Stimulated activated effector memory CD8-positive, alpha-beta T cell treated with anti-CD3 and anti-CD28 coated beads, Interleukin-12 subunit alpha, Interleukin-12 subunit beta, amount 100 ng/mL, for 72 hours (primary cell): Measurements from ENCODE around the gene MTCH2.

Experiments
- ATAC-seq: fragments of 150-1000 bp; cut with Tn5 transposase; 2 replicates; pipeline ENCODE4 v1.10.0; 2021
- DNase-seq, 2 donors: peaks; one replicate each; pipeline ENCODE4 v3.0.0; 2021 to 2022; ENCODE audit warnings: low spot score in 2 of 2
- H3K27ac Mint-ChIP-seq: one replicate; pipeline ENCODE4 v1.8.0; 2022; ENCODE audit warnings: mild to moderate bottlenecking, mixed read lengths
- H3K36me3 Mint-ChIP-seq: one replicate; pipeline ENCODE4 v1.8.0; 2022; ENCODE audit warnings: mild to moderate bottlenecking, mixed read lengths
- H3K4me1 Mint-ChIP-seq: one replicate; pipeline ENCODE4 v1.8.0; 2022; ENCODE audit warnings: mixed read lengths
- H3K4me3 Mint-ChIP-seq: one replicate; pipeline ENCODE4 v1.8.0; 2022; ENCODE audit warnings: mild to moderate bottlenecking, mixed read lengths
- H3K9me3 Mint-ChIP-seq: one replicate; pipeline ENCODE4 v1.8.0; 2022; ENCODE audit warnings: mixed read lengths

MTCH2 gene

GRCh38 chr11:47589584-47589976 is 52.8 kb downstream of the MTCH2 start:
- ATAC-seq (no peak), DNase-seq (no peak)
- H3K27ac Mint-ChIP-seq: no peak overlapping the region
- H3K36me3 Mint-ChIP-seq: peaks cover 11% of the 10 kb centered on the region
- H3K4me1 Mint-ChIP-seq: no peaks in the 10 kb centered on the region
- H3K4me3 Mint-ChIP-seq: no peak overlapping the region
- H3K9me3 Mint-ChIP-seq: no peaks in the 10 kb centered on the region

- DNase-seq (no peak), ATAC-seq (no peak)
- no peak overlapping the region for H3K4me3 Mint-ChIP-seq
- no peaks in the 10 kb centered on the region for H3K9me3 Mint-ChIP-seq
- peaks cover 15% of the 10 kb centered on the region for H3K36me3 Mint-ChIP-seq
- peak overlapping the region; percentile 70 for H3K27ac Mint-ChIP-seq
- no peaks in the 10 kb centered on the region for H3K4me1 Mint-ChIP-seq
These were observed 53.2 kb downstream of the MTCH2 start for GRCh38 chr11:47589118-47589517.

GRCh38 chr11:47587723-47588326 is 54.5 kb downstream of the MTCH2 start:
- DNase-seq (no peak), ATAC-seq (no peak)
- Mint-ChIP-seq H3K4me3 (no peak overlapping the region), H3K9me3 (no peaks in the 10 kb centered on the region), H3K4me1 (peaks cover 7% of the 10 kb centered on the region), H3K36me3 (peaks cover 28% of the 10 kb centered on the region), H3K27ac (peak overlapping the region; percentile 74)

- H3K4me3 Mint-ChIP-seq: no peak overlapping the region
- H3K9me3 Mint-ChIP-seq: no peaks in the 10 kb centered on the region
- peaks cover 7% of the 10 kb centered on the region for H3K4me1 Mint-ChIP-seq
- DNase-seq (no peak), ATAC-seq (no peak)
- peak overlapping the region; percentile 74 for H3K27ac Mint-ChIP-seq
- H3K36me3 Mint-ChIP-seq: peaks cover 35% of the 10 kb centered on the region
These were observed 55.2 kb downstream of the MTCH2 start for GRCh38 chr11:47587039-47587716.

- Mint-ChIP-seq H3K36me3 (peaks cover 44% of the 10 kb centered on the region), H3K9me3 (no peaks in the 10 kb centered on the region), H3K27ac (peak within 1 kb of the TSS; percentile 74), H3K4me1 (peaks cover 7% of the 10 kb centered on the region), H3K4me3 (no peak within 1 kb of the TSS)
- no peak for ATAC-seq
- no peak for DNase-seq
These were observed 56.1 kb downstream of the MTCH2 start, which contains the start of gene FAM180B for GRCh38 chr11:47586098-47586855. Gene FAM180B (plus strand): TSS chr11:47586678. CDS start chr11:47586769, 91 bp downstream.

GRCh38 chr11:47583844-47584243 is 58.5 kb downstream of the MTCH2 start:
- H3K4me1 Mint-ChIP-seq: peaks cover 22% of the 10 kb centered on the region
- ATAC-seq: no peak
- no peak overlapping the region for H3K27ac Mint-ChIP-seq
- peaks cover 66% of the 10 kb centered on the region for H3K36me3 Mint-ChIP-seq
- no peaks in the 10 kb centered on the region for H3K9me3 Mint-ChIP-seq
- DNase-seq: no peak
- H3K4me3 Mint-ChIP-seq: no peak overlapping the region

- peaks cover 94% of the 10 kb centered on the region for H3K36me3 Mint-ChIP-seq
These were observed 63.5 kb downstream of the MTCH2 start, which contains the start of the genes KBTBD4 and NDUFS3 for GRCh38 chr11:47578524-47579494. Gene KBTBD4 (minus strand): TSS chr11:47578970. CDS start chr11:47578951, 19 bp downstream. Gene NDUFS3 (plus strand): TSS chr11:47579074. CDS start chr11:47579092, 18 bp downstream.

GRCh38 chr11:47577460-47578041 is 64.8 kb downstream of the MTCH2 start:
- Mint-ChIP-seq H3K9me3 (no peaks in the 10 kb centered on the region), H3K36me3 (peaks cover 94% of the 10 kb centered on the region), H3K4me1 (peaks cover 33% of the 10 kb centered on the region), H3K4me3 (peak overlapping the region; percentile 100), H3K27ac (peak overlapping the region; percentile 100)
- ATAC-seq: no peak
- no peak for DNase-seq

More at GRCh38 chr11:47578524-47579494, 63.5 kb downstream of the MTCH2 start, which contains the start of the genes KBTBD4 and NDUFS3:
- Mint-ChIP-seq H3K27ac (peak within 1 kb of the TSS; percentile 100), H3K9me3 (no peaks in the 10 kb centered on the region), H3K4me3 (peak within 1 kb of the TSS; percentile 100), H3K4me1 (peaks cover 38% of the 10 kb centered on the region)
- peak; percentile 95 to 96 for DNase-seq
- ATAC-seq: peak; percentile 98

GRCh38 chr11:47573321-47573720 is 69.0 kb downstream of the MTCH2 start:
- no peak for ATAC-seq

GRCh38 chr11:47572715-47573255 is 69.6 kb downstream of the MTCH2 start:
- ATAC-seq (no peak), DNase-seq (no peak)
- Mint-ChIP-seq H3K4me1 (peaks cover 10% of the 10 kb centered on the region), H3K9me3 (no peaks in the 10 kb centered on the region), H3K36me3 (peaks cover 88% of the 10 kb centered on the region), H3K4me3 (no peak overlapping the region), H3K27ac (peak overlapping the region; percentile 58)

More at GRCh38 chr11:47573321-47573720, 69.0 kb downstream of the MTCH2 start:
- H3K4me3 Mint-ChIP-seq: no peak overlapping the region
- no peak overlapping the region for H3K27ac Mint-ChIP-seq
- DNase-seq: no peak
- peaks cover 13% of the 10 kb centered on the region for H3K4me1 Mint-ChIP-seq
- H3K36me3 Mint-ChIP-seq: peaks cover 92% of the 10 kb centered on the region
- no peaks in the 10 kb centered on the region for H3K9me3 Mint-ChIP-seq

- Mint-ChIP-seq H3K9me3 (no peaks in the 10 kb centered on the region), H3K4me1 (peaks cover 2% of the 10 kb centered on the region)
- DNase-seq: no peak
These were observed 70.5 kb downstream of the MTCH2 start for GRCh38 chr11:47571895-47572294.

GRCh38 chr11:47571357-47571729 is 71.0 kb downstream of the MTCH2 start:
- peaks cover 76% of the 10 kb centered on the region for H3K36me3 Mint-ChIP-seq
- no peak for ATAC-seq
- H3K27ac Mint-ChIP-seq: peak overlapping the region; percentile 58
- H3K4me1 Mint-ChIP-seq: no peaks in the 10 kb centered on the region
- no peaks in the 10 kb centered on the region for H3K9me3 Mint-ChIP-seq
- no peak for DNase-seq
- no peak overlapping the region for H3K4me3 Mint-ChIP-seq

More at GRCh38 chr11:47571895-47572294, 70.5 kb downstream of the MTCH2 start:
- H3K27ac Mint-ChIP-seq: peak overlapping the region; percentile 58
- no peak overlapping the region for H3K4me3 Mint-ChIP-seq
- peaks cover 81% of the 10 kb centered on the region for H3K36me3 Mint-ChIP-seq
- ATAC-seq: no peak

- ATAC-seq (no peak), DNase-seq (no peak)
- H3K4me3 Mint-ChIP-seq: no peak overlapping the region
- H3K36me3 Mint-ChIP-seq: peaks cover 70% of the 10 kb centered on the region
- no peaks in the 10 kb centered on the region for H3K4me1 Mint-ChIP-seq
- peak overlapping the region; percentile 58 for H3K27ac Mint-ChIP-seq
- H3K9me3 Mint-ChIP-seq: no peaks in the 10 kb centered on the region
These were observed 71.6 kb downstream of the MTCH2 start for GRCh38 chr11:47570651-47571356.
